Stromal cell of bone marrow (primary cell): ENCODE data around the gene EIF4A2.
"Not testable (repeated sequence)": the region's sequence is repeated elsewhere in the genome, so short reads cannot be mapped to it uniquely, and the experiment has no call there.

Source experiments
- DNase-seq: peaks from one replicate; pipeline ENCODE4 v3.0.0-alpha.2; 2012; ENCODE audit warnings: low read depth

EIF4A2 gene

DNA sequence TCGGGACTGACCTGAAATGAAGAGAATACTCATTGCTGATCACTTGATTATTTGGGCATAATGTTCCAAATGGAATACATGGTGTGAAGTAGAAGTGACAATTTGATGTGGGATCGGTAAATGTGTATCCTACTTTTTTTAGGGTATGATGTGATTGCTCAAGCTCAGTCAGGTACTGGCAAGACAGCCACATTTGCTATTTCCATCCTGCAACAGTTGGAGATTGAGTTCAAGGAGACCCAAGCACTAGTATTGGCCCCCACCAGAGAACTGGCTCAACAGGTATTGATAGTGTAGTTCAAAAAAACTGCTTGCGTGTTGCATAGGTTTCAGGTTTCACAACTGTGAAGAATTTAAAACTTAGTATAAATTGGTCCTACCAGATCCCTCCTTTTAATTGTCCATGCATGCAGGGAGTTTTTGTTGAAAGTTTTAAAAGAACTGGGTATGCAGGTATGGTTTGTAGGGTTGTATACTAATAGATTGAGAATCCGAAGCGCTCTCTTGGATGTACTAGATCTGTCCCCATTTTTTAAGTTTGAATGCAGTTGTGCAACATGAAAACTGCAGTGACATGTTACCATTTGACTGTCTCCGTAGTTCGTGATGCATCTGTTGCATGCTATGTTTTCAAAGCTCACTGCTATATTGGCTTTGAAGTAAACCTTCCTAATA is 1.6 kb downstream of the EIF4A2 start:
- no peak for DNase-seq

DNA sequence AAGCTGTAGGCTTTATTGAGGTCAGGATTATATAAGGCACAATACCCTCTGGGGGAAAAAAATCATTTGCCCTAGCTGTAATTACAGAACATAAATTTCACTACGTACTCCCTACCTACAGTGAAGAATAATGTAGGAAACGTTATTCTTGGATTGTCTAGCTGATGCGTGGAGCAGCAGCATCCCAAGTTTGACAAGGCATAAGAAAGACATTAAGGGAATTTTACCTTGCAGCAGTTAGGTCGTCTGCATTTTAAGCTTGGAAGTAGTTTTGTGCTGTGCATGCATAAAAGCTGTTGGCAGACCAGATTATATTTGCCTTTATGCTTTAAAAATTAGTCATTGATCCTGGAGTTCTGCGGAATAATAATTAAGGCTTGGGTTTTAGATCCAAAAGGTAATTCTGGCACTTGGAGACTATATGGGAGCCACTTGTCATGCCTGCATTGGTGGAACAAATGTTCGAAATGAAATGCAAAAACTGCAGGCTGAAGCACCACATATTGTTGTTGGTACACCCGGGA is 2.2 kb downstream of the EIF4A2 start:
- DNase-seq: no peak

DNA sequence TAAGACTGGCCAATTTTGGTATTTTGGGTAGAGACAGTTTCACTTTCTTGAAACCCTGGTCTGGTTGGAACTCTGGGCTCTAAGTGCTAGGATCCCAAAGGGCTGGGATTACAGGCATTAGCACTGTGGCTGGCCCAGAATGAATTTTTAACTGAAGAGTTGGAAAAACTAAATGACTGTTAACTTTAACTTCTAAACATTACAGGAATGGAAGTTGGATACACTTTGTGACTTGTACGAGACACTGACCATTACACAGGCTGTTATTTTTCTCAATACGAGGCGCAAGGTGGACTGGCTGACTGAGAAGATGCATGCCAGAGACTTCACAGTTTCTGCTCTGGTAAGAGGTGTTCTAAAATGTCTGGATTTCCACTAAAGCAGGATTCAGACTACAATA is 3.5 kb downstream of the EIF4A2 start:
- no peak for DNase-seq

DNA sequence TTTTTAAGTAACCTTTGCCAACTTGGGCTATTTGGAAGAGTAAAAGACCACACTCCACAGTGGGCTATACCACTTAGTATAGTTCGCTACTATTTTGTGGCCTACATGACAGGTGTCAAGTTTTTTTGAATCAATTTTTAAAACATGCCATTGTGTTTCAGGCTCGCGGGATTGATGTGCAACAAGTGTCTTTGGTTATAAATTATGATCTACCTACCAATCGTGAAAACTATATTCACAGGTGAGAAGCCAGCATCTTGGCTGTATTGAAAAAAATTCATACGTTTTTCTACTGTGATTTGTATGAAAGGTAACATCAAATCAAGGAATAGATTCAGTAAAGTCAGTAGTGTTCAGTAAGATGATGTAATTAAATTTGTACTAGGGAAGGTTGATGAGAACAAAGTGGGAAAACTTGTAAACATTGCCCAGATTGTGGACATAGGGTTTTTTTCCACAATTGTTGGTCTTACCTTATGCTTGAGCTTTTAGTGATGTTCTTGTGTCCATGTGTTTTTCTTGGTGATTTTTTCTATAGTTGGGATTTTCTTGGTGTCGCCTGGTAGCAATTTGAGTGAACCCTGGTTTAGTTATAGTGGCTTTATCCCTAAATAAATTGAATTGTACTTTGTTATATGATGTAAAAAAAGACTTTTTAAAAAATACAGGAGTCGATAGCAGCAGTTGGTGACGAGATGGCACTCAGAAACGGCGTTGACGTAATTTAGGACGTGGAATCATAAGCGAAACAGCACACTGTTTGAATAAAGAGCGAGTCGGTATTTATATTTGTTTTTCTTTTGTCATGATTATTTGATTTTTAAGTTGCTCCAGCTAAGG is 4.5 kb downstream of the EIF4A2 start:
- DNase-seq: no peak

DNA sequence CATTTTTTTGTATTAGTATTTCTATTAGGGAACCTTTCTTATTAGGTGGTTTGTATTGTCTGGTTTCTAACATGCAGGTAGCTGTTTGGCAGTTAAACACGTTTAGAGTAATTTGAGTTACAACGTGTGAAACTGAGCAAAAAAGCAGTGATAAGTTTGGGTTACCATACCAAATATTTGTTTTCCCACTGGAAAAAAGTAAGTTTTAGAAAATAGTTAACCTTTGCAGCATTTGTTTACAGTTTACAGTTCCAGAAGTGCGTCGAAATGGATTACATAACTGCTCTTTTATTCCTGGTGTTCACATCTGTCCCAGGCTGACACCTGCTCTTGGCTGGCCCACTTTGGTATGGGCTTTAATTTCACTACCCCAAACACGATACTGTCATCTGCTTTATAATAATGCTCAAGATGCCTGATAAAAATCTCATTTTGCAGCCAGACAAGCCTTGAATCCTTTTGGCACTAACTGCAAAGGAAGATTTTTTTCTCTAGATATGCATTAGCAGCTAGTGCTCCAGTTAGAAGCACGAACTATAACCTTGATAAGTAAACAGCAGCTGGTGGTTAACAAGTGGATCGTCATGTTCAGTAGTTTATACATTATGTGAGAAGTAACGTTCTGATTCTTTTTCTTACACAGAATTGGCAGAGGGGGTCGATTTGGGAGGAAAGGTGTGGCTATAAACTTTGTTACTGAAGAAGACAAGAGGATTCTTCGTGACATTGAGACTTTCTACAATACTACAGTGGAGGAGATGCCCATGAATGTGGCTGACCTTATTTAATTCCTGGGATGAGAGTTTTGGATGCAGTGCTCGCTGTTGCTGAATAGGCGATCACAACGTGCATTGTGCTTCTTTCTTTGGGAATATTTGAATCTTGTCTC is 5.3 kb downstream of the EIF4A2 start:
- DNase-seq: no peak

DNA sequence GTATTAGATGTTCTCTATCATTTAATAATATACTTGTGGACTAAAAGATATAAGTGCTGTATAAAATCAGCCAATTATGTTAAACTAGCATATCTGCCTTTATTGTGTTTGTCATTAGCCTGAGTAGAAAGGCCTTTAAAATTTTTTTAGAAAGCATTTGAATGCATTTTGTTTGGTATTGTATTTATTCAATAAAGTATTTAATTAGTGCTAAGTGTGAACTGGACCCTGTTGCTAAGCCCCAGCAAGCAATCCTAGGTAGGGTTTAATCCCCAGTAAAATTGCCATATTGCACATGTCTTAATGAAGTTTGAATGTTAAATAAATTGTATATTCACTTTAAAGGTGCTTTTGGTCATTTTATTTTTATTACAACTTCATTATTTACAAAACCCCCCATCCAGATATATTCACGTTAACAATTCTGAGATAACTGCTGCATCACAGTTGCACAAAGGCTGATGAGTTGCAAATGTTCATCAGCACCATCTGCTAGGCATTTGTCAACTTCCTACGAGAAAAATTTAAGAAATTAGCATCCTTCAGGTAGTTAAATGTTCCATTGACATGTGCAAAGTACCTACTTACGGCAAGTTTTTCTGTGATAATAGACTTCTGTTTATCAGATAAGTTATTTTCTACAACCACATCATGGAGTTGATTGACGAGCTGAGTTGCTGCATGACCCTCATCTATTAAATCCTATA is 6.3 kb downstream of the EIF4A2 start:
- DNase-seq: no peak

DNA sequence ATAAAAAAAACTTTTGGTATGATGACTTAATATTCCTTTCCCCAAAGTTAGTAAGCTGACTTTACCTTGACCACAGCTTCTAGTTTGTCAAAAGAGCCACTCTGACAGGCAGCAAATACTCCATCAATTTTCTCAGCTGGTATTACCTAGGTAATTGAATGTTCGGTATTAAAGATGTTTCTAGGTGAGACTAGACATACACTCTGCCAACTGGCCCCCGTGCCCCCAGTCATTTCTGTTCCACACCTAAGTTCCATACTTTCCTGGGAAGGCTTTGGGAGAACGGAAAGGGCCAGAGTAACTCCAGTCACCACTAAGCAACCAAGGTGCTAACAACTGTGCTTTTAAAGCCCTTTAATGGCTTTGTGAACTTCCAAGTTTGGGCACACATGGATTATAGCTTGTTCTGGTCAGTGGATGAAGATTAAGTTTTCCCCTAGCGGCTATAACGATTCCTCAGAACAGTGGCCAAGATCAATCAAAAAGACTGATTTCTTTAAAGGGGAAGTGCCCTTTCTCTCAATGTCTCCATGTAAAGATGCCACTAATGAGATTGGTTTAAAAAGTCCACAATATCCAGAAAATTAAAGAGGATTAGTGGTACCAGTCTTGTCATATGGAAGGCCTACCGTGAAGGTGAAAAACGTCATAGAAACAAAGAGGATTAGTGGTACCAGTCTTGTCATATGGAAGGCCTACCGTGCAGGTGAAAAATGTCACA is 7.0 kb downstream of the EIF4A2 start:
- no peak for DNase-seq

DNA sequence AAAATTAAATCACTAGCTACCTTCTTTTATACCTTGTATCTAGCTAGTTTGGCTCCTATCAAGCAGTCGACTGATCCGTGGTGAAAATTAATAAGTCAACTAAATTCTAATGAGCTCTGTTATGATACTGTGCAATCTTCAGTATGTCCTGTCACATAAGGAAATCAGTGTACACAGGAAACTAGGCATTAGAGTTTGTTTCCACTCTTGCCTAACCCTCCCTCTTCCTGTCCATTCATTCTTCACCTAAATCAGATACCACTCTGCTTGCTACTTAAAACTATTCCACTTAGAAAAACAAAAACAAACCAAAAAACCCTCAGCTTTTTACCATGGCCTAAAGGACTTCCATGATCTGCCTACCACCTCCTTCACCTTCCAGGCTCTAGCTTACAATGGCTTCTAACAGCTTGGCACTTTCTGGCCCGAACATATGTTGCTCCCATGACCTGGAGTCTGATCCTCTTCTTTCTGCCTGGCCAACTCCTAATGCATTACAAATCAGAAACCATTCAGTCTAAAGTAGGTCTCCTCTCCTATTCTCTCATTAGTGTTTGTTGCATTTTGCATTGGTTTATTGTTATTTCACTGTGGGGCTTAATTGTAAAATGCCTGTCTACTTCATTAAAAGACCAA is 15.0 kb downstream of the EIF4A2 start:
- DNase-seq: no peak

DNA sequence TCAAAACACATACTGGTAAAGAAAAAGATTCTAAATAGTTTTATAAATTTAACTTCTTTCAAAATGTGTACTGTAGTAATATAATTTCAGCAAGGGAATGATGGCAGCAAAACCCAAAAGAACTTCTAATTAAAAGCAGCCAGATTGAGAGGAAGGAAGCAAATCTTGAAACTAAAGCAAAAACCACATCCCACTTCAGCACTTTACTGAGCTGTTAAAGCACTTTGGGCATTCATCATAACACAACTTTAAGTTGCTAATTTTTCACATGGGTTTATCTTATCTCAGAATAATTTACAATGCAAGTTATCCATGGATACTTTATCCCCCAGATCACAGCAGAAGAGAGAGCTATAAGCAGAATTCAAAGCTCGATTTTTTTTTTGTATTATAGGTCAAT is 16.9 kb downstream of the EIF4A2 start:
- no peak for DNase-seq

DNA sequence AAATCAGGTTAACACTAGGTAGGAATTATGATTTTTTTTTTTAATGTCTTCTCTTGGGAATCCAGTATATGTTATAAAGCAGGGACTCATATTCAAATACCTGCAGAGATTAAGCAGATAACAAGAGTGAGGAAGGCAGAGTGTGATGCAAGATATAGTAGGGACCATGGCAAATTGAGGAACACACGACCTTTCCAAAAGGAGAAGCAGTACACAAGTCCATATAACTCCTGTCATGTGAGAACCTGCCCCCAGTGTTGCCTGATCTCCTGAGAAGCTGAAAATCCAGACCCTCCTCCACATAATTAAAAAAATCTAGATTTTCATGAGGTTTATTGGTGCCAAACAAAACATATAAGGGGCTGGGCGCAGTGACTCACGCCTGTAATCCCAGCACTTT is 19.3 kb downstream of the EIF4A2 start:
- DNase-seq: no peak

DNA sequence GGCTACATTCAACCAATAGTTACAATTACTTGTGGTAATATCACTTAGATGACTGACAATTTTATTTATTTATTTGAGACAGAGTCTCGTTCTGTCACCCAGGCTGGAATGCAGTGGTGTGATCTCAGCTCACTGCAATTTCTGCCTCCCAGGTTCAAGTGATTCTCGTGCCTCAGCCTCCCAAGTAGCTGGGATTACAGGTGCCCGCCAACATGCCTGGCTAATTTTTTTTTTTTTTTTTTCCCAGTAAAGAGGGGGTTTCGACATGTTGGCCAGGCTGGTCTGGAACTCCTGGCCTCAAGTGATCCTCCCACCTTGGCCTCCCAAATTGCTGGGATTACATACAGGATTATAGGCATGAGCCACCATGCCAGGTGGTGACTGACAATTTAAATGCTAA is 20.1 kb downstream of the EIF4A2 start:
- DNase-seq: not testable (repeated sequence)

DNA sequence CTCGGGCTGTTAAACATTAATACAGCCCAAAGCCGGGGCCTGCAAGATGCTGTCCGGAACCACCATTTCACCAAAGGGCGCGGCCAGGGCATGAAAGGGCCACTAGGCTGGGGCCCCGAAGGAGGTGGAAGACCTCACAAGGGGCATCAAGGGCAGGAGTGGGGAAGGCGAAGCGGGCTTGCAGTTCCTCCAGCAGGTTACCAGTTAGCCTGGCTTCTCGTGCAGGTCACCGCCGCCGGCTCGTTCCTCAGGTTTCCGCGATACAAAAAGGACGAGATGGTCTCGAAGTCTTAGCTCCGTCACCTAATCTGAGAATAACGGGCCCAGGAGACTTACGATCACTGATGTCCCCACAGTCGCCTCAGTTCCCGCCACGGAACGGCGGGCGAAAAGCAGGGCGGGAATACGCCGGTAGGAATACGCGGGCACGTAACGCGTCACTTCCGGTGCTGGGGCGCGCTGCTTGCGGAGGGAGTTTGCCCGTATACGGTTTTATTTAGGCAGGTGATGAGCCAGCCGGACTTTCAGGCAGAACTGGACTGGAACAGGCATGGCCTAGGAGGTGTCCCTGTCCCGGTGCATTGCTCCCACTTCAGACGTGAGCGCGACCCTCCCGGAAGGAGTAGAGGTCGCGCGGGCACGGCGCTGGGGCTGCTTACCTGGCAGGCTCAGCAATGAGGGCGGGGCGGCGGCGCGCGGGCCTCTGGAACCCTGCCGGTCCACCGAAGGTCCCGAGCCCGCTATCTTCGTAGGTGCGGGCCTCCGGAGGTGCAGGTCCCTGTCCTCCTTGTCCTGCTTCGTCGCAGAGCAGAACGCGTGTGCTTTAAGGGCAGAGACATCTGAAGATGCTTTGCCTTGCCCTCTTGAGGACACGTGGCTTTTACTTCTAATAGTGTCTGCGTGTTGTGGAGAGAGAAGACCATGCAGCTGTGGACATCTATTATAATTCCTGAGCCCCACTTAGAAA is 23.0 kb downstream of the EIF4A2 start, which contains the start of gene RFC4:
RFC4 (minus strand) TSS at position 394 of the 967 bp plus-strand sequence. CDS start 1,769 bp downstream, outside the sequence.
- no peak for DNase-seq

DNA sequence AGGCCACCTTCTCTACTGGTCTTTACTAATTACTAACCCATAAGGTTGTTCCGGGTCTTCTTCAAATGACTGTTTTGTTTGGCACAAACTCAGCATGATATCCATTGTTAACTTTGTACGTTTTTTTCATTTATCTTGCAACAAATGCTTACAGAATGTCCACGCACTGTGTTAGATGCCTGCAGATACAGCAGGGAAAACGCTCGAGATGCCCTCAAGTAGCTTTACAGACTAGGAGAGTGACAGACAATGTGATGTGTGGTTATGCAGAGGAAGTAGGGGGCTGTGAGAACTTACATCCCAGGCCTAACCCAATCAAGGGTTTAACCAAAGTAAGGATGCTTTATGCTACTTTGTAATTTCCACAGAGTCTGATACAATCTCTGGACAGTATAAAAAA is 23.9 kb downstream of the EIF4A2 start:
- no peak for DNase-seq

DNA sequence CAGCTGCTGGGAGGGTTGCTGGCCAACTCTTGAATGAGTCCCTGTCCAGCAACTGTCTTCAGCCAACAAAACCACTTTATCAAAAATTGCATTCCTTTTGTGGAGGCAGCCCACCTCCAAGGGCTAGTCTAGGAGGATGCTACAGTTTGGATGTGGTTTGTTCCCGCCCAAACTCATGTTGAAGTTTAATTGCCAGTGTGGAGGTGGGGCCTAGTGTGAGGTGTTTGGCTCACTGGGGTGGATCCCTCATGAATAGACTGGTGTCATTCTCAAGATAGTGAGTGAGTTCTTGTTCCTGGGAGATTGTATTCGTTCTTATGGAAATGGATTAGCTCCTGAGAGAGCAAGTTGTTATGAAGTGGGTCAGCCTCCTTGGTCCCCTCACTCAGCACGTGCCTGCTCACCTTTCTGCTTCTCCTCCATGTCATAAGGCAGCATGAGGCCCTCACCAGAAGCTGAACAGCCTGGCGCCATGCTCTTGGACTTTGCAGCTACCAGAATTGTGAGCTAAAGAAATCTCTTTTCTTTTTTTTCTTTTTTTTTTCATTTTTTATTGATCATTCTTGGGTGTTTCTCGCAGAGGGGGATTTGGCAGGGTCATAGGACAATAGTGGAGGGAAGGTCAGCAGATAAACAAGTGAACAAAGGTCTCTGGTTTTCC is 27.1 kb downstream of the EIF4A2 start:
- no peak for DNase-seq

DNA sequence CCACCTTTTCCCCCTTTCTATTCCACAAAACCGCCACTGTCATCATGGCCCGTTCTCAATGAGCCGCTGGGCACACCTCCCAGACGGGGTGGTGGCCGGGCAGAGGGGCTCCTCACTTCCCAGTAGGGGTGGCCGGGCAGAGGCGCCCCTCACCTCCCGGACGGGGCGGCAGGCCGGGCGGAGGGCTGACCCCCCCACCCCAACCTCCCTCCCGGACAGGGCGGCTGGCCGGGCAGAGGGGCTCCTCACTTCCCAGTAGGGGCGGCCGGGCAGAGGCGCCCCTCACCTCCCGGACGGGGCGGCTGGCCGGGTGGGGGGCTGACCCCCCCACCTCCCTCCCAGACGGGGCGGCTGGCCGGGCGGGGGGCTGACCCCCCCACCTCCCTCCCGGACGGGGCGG is 27.9 kb downstream of the EIF4A2 start:
- not testable (repeated sequence) for DNase-seq

DNA sequence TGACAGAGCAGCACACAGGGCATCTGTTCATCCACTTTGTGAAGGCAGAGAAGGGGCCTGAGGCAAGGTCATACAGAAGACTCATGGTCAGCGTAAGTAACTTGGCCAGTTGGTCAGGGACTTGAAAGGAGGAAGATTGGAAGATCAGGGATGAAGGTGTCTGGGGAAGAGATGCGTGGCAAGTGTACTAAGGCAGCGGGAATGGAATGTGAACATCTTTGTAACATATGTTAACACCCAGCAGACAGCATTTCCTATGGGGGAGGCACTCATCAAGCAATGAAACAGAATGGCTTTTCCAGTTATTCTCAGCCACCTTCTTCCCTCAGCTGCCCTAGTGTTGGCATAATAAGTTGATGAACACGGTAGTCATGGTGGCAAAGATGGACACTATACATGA is 30.7 kb downstream of the EIF4A2 start:
- no peak for DNase-seq

DNA sequence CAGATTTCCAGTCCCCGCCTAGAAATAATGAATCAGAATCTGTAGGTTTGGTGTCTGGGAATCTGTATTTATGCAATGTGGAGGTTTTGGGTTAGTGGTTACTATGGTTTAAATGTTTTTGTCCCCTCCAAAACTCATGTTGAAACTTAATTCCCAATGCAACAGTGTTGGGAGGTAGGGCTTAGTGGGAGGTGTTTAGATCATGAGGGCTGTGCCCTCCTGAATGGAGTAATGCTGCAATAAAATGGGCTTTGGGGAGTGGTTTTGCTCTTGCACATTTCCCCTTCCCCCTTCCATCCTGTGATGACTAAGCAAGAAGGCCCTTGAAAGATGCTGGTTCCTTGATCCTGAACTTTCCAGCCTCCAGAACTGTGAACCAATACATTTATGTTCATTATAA is 32.1 kb downstream of the EIF4A2 start:
- peak; percentile 51 for DNase-seq

DNA sequence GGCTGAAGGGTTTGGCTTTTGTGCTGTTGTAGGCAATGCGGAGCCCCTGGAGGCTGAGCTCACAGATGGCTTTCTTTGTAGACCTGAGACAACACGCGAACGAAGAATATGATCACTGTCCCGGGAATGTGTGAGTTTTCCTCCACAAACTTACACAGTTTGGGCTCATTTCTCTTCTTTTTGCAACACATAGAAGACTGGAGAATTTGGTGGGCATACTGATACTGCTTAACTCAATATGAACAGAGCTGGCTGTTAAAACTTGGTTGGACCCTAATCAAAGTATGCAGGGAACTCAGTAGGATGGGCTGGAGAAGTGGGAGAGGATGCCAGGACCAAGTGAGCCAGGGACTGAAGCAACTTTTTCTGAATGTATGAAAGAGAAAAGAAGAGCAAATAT is 35.1 kb downstream of the EIF4A2 start:
- DNase-seq: no peak

DNA sequence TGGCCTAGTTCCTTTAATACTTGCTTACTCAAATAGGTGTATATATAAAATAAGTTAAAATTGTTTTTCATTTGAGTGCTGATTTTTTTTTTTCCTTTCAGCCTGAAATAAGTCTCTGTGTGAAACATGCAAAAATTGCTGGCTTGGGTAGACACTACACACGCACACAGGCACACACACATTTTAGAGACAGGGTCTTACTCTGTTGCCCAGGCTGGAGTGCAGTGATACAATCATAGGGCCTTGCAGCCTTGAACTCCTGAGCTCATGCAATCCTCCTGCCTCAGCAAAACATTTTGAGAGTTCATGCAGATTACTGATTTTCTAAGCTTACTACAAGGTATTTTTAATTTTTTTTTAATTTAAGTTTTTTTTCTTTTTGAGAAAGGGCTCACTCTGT is 35.6 kb downstream of the EIF4A2 start:
- DNase-seq: no peak
